ENCODE results near the gene STAG3. TPM values are rescaled to one million over a fixed set of nuclear protein-coding genes. Genes with fewer than 3 reads are reported as not detected.
A peak's percentile ranks its signal among the peaks of the same experiment; 100 is the strongest.
"Not testable (repeated sequence)": the region's sequence is repeated elsewhere in the genome, so short reads cannot be mapped to it uniquely, and the experiment has no call there.

STAG3 gene
- total RNA-seq, 1 donor from 2014 or later, result 1.9 TPM

DNA sequence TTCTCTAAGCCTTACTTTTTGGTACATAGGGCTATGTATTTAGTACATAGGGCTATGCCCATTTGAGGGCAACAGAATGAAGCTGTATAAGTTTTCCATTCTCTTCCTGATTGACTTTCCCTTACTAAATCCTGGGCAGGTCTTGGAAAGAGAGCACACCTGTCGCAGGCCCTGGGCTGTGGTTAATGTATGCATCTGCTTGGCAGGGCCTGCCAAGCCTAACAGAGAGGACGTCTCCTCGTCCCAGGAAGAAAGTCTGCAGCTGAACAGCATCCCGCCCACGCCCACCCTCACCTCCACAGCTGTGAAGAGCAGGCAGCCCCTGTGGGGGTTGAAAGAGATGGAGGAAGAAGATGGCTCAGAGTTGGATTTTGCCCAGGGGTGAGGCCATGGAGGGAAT lies 33.1 kb downstream of the STAG3 start:
- H3K36me3 Mint-ChIP-seq (ENCODE audit: low read depth, unreplicated experiment), result peaks cover 6% of the 10 kb centered on the region
- H3K27me3 Mint-ChIP-seq (ENCODE audit: unreplicated experiment), result peaks cover 9% of the 10 kb centered on the region
- no peak overlapping the region for H3K27ac Mint-ChIP-seq (ENCODE audit: unreplicated experiment)
- H3K4me3 Mint-ChIP-seq (ENCODE audit: unreplicated experiment), result no peak overlapping the region
- H3K4me1 Mint-ChIP-seq (ENCODE audit: unreplicated experiment), result peaks cover 7% of the 10 kb centered on the region
- H3K9me3 Mint-ChIP-seq (ENCODE audit: unreplicated experiment), result no peaks in the 10 kb centered on the region
- TF ChIP-seq, protein P1, sequence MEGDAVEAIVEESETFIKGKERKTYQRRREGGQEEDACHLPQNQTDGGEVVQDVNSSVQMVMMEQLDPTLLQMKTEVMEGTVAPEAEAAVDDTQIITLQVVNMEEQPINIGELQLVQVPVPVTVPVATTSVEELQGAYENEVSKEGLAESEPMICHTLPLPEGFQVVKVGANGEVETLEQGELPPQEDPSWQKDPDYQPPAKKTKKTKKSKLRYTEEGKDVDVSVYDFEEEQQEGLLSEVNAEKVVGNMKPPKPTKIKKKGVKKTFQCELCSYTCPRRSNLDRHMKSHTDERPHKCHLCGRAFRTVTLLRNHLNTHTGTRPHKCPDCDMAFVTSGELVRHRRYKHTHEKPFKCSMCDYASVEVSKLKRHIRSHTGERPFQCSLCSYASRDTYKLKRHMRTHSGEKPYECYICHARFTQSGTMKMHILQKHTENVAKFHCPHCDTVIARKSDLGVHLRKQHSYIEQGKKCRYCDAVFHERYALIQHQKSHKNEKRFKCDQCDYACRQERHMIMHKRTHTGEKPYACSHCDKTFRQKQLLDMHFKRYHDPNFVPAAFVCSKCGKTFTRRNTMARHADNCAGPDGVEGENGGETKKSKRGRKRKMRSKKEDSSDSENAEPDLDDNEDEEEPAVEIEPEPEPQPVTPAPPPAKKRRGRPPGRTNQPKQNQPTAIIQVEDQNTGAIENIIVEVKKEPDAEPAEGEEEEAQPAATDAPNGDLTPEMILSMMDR (IDR thresholded peaks at IDR 0.05; ENCODE audit: unreplicated experiment), result no peak
- DNase-seq (ENCODE audit: low spot score), result no peak

DNA sequence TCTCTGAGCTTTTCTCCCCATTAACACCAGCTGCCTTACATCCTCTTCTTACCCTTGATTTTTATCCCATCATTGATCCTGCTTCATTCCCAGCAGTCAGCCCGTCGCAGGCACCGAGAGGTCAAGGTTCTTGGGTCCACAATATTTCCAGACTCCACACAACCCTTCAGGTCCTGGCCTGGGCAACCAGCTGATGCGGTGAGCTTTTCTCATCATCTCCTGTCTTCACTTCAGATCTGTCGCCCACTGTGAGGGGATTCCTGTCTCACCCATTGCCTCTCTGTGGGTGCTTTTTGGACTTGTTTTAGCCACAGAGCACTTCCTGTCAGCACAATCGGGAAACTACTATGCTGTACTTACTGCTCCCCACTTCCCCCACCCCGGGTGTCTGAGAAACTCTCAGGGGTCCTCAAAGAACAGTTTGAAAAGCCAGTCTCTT lies 33.6 kb downstream of the STAG3 start:
- H3K36me3 Mint-ChIP-seq (ENCODE audit: low read depth, unreplicated experiment), result peaks cover 6% of the 10 kb centered on the region
- no peaks in the 10 kb centered on the region for H3K9me3 Mint-ChIP-seq (ENCODE audit: unreplicated experiment)
- no peak overlapping the region for H3K27ac Mint-ChIP-seq (ENCODE audit: unreplicated experiment)
- TF ChIP-seq, protein P1 (IDR thresholded peaks at IDR 0.05; ENCODE audit: unreplicated experiment), result no peak
- peak overlapping the region; percentile 0 for H3K4me3 Mint-ChIP-seq (ENCODE audit: unreplicated experiment)
- peaks cover 9% of the 10 kb centered on the region for H3K27me3 Mint-ChIP-seq (ENCODE audit: unreplicated experiment)
- peaks cover 7% of the 10 kb centered on the region for H3K4me1 Mint-ChIP-seq (ENCODE audit: unreplicated experiment)
- no peak for DNase-seq (ENCODE audit: low spot score)

DNA sequence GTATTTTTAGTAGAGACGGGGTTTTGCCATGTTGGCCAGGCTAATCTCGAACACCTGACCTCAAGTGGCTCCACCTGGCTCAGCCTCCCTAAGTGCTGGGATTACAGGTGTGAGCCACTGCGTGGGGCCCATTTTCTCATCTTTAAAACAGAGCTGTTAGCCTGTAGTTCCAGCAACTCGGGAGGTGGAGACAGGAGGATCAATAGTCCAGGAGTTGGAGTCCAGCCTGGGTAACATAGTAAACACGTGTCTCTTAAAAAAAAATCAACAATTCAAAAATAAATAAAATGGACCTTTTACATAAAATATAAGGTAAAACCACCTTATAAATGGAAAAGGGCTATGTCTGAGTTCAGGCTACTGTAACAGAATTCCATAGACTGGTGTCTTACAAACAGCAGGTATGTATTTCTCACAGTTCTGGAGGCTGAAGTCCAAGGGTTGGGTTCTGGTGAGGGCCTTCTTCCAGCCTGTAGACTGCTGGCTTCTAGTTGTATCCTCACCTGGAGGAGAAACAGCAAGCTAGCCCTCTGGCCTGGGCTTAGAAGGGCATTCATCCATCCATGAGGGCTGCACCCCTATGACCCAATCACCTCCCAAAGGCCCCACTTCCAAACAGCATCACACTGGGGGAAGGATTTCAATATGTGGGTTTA lies 35.0 kb downstream of the STAG3 start:
- Mint-ChIP-seq H3K4me1 (ENCODE audit: unreplicated experiment) (peaks cover 7% of the 10 kb centered on the region), H3K27ac (ENCODE audit: unreplicated experiment) (no peak overlapping the region), H3K9me3 (ENCODE audit: unreplicated experiment) (no peaks in the 10 kb centered on the region), H3K36me3 (ENCODE audit: low read depth, unreplicated experiment) (peaks cover 11% of the 10 kb centered on the region), H3K27me3 (ENCODE audit: unreplicated experiment) (peaks cover 9% of the 10 kb centered on the region), H3K4me3 (ENCODE audit: unreplicated experiment) (no peak overlapping the region)
- no peak for DNase-seq (ENCODE audit: low spot score)
- TF ChIP-seq, protein P1 (IDR thresholded peaks at IDR 0.05; ENCODE audit: unreplicated experiment), result no peak

DNA sequence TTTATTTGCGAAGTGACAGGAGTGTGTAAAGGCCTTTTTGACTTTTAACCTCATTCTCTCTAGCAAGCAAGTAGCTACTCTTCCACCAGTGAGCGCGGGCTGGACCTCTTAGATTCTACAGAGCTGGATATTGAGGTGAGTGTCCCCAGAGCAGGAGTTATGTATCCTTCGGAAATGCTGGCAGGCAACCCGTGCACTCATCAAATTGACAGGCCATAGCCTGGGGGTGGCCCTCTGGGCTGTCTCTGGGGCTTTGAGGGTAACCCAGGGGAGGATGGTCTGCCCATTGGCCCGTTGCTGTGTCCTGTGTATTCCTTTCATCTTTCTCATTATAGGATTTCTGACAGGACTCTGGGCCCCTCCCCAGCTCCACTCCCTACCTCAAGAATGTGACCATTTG lies 36.0 kb downstream of the STAG3 start:
- Mint-ChIP-seq H3K9me3 (ENCODE audit: unreplicated experiment) (no peaks in the 10 kb centered on the region), H3K36me3 (ENCODE audit: low read depth, unreplicated experiment) (peaks cover 14% of the 10 kb centered on the region), H3K27ac (ENCODE audit: unreplicated experiment) (no peak overlapping the region)

DNA sequence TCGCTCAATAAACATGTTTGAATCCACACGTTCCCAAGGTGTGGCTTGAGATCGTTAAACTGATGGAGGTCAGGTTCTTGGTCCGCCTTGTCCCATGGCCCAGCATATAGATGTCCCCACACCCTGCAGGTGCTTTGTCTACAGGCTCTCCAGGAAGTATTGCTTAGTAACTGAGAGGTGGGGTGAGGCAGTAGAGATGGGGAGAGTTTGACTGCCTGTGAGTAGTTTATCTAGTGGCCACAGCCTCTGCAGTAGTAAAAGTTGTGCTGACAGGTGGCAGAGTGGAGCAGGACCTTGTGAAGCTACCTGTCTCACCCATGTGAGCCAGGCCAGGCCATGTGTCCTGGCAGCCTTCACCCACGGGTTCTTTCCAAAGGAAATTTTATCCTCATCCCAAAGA lies 36.6 kb downstream of the STAG3 start:
- peaks cover 14% of the 10 kb centered on the region for H3K27me3 Mint-ChIP-seq (ENCODE audit: unreplicated experiment)
- H3K4me1 Mint-ChIP-seq (ENCODE audit: unreplicated experiment); H3K4me3 Mint-ChIP-seq (ENCODE audit: unreplicated experiment); DNase-seq (ENCODE audit: low spot score); H3K27ac Mint-ChIP-seq (ENCODE audit: unreplicated experiment); H3K9me3 Mint-ChIP-seq (ENCODE audit: unreplicated experiment): not testable (repeated sequence)
- peaks cover 20% of the 10 kb centered on the region for H3K36me3 Mint-ChIP-seq (ENCODE audit: low read depth, unreplicated experiment)

More for the DNA sequence above, 36.0 kb downstream of the STAG3 start:
- Mint-ChIP-seq H3K4me3 (ENCODE audit: unreplicated experiment) (no peak overlapping the region), H3K4me1 (ENCODE audit: unreplicated experiment) (peaks cover 7% of the 10 kb centered on the region), H3K27me3 (ENCODE audit: unreplicated experiment) (peaks cover 10% of the 10 kb centered on the region)
- DNase-seq (ENCODE audit: low spot score), result no peak
- TF ChIP-seq, protein P1 (IDR thresholded peaks at IDR 0.05; ENCODE audit: unreplicated experiment), result no peak
